ENCODE measurements around the gene ZNF564.
A peak's percentile ranks its signal among the peaks of the same experiment; 100 is the strongest.
"Not testable (repeated sequence)": the region's sequence is repeated elsewhere in the genome, so short reads cannot be mapped to it uniquely, and the experiment has no call there.

Gene ZNF564

GRCh38 chr19:12551060-12551832, at the start of gene ZNF564:
TSS of gene ZNF564 (minus strand) at chr19:12551482. CDS start at chr19:12551332, 150 bp downstream.
- peak; percentile 77 to 91 for DNase-seq

GRCh38 chr19:12597594-12597993, 46.3 kb upstream of the ZNF564 start:
- no peak for DNase-seq

DNA sequence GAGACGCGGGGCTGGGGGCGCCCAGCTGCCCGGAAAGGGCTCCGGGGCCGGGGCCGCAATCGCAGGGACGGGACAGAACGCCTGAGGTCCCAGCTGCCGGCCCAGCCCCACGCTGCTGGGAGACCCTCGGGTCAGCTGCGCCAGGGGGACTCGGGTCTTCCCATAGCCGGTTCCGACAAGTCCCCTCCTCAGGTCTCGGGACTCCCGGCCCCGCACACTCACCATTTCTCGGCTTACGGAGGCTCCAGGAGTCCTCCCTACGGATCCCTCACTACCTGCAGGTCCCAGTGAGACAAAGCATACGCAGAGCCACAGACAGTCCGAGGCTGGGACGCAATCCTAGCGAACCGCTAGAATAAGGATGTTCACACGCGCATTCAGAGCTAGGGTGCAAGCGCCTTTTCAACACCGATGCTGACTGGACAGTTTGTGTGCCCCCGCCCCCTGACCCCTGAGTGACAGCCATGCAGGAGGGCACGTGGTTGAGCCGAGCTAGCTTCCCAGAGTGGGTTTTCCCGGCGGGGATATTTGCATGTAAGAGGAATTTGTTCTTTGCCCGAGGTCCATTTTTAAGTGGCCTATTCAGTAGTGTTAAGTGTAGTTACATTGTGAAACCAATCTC, 45.8 kb upstream of the ZNF564 start:
- DNase-seq: no peak

DNA sequence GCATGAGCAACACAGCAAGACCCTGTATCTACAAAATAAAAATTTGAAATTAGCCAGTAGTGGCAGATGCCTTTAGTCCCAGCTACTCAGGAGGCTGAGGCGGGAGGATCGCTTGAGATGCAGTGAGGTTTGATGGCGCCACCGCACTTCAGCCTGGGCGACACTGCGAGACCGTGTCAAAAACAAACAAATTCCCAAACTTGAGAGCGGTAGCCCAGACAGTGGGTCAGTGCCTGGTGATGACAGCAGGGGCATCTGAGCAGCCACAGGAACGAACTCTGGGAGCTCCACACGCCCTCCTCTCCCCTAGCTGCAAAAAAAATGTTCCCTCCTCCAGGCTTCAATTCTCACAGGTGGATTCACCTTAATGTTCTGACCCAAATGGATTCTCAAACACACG, 45.2 kb upstream of the ZNF564 start:
- no peak for DNase-seq

GRCh38 chr19:12581100-12581499, 29.8 kb upstream of the ZNF564 start:
- no peak for DNase-seq

DNA sequence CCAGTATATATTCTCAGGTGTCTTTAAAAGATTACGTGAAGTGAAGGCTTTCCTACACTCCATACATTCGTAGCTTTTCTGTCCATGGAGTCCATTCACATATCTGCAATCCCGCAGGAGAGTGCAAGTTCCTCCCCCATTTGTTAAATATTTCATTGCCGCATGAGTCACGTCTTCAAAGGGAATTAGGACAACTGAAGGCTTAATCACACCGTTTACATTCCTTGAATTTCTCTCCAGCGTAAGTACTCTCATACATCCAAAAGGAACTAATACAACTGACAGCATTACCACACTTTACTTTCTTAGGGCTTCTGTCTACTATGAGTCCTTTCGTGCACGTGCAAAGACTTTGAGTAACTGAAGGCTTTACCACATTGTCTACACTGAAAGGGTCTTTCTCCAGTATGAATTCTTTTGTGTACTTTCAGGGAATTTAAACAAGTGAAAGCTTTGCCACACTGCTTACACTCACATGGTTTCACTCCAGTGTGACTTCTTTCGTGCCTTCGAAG, 29.0 kb upstream of the ZNF564 start:
- no peak for DNase-seq

GRCh38 chr19:12578641-12579040, 27.4 kb upstream of the ZNF564 start:
- no peak for DNase-seq

DNA sequence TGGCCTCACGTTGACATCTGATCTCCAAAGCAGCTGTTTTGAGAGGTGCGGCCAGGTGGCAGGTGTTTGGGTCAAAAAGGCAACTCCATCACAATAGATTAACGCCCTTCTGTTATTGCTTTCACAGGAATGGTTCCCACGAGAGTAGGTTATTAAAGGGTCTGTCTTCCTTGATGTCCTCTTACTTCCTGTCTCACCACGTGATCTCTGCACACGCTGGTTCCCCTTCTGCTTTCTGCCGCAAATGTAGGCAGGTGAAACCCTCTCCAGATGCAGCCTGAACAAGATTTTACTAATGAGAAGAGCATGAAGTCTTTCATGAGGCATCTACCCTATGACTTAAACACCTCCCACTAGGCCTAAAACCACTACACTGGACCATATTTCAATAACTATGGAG, 22.8 kb upstream of the ZNF564 start:
- no peak for DNase-seq

DNA sequence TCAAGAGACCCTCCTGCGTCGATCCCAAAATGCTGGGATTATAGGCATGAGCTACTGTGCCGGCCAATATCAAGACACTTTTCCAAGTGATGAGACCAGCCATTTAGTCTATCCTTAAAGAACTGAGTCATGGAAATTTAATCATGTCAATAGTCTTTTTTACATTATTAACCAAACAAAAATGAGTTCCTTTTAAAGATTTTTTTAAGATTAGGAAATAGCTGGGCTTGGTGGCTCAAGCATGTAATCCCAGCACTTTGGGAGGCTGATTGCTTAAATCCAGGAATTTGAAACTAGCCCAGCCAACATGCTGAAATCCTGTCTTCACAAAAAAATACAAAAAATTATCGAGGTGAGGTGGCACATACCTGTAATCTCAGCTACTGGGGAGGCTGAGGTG, 16.7 kb upstream of the ZNF564 start:
- DNase-seq: no peak

- not testable (repeated sequence) for DNase-seq
Measured at GRCh38 chr19:12566380-12566779, 15.1 kb upstream of the ZNF564 start.

DNA sequence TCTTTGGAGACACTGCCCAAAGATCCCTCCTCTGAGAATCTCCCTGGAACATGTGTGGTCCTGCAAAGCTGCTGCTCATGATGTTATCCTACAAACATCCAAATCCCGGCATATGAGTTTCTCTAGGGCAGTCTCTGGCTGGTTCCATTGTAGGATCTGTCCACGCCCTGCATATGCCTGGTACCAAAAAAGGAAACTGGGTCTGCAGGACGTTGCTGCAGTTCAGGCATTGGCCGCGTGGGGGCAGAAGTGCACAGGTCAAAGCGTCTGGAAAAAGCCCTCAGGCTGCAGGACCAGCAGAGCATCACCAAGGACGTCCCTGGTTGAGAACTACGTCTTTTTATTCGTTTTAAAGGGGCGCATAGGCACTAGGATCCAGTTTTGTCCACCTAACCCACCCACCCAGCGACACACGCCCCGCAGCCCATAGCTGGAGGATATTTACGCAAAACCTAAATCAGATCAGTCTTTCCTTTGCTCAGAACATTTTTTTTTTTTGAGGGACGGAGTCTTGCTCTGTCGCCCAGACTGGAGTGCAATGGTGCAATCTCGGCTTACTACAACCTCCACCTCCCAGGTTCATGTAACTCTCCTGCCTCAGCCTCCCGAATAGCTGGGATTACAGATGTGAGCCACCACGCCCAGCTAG, 12.9 kb upstream of the ZNF564 start:
- peak; percentile 82 to 90 for DNase-seq

GRCh38 chr19:12555456-12555930, 4.2 kb upstream of the ZNF564 start:
- DNase-seq: no peak

GRCh38 chr19:12546903-12547302, 4.4 kb downstream of the ZNF564 start:
- no peak for DNase-seq

DNA sequence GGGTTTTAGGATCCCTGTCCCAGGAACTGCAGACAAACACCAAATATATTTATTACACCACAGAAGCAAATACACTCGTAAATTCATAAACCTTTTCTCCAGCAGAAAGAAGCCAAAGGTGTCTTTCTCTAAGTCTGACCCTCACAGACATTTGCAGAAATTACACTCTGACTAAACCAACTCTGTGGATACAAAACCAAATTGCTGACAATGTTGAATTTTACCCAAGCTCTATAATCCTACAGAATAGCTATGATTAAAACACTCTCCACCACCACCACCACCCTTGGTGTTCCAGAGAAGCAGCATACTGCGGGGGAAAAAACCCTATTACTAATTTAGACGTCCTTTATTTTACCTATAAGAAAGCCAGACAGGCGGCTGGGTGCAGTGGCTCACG, 5.2 kb downstream of the ZNF564 start:
- no peak for DNase-seq

DNA sequence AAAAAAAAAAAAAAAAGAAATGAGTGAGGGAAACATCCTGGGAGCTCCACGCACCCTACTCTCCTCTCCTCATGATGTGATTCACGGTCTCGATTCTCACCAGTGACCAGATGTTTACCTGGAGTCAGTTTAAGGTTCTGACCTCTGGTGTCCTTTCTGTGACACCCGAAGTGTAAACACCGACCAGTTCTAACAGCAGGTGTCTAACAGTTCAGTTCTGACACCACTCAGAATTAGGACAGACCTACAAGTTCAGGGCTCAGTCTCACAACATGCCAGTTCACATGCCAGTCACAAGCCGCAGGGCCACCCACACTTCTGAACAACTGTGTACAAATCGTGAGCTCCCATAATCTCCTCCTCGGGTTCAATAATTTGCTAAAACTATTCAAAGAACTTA, 6.0 kb downstream of the ZNF564 start:
- DNase-seq: no peak

- no peak for DNase-seq
Measured at GRCh38 chr19:12544401-12544876, 6.8 kb downstream of the ZNF564 start.

GRCh38 chr19:12543855-12544254, 7.4 kb downstream of the ZNF564 start:
- no peak for DNase-seq

- DNase-seq: no peak
Measured at GRCh38 chr19:12527034-12527836, 24.0 kb downstream of the ZNF564 start.

- DNase-seq: no peak
Measured at GRCh38 chr19:12526542-12526941, 24.7 kb downstream of the ZNF564 start.

DNA sequence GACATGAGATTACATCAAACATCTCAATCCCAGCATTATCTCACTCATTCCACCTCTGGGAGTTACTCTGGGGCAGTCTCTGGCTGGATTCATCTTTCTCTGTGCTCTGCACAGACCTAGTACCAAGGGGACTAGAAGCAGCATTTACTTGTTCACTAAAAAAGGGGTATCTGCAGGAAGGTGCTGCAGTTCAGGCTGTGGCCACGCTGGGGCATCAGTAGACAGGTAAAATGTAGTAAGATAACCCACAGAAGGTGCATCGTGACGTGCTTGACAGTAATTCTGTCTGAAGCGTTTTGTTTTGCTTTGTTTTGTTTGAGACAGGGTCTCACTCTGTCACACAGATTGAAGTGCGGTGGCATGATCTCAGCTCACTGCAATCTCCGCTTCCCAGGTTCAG, 29.3 kb downstream of the ZNF564 start:
- DNase-seq: no peak

GRCh38 chr19:12513531-12514061, 37.7 kb downstream of the ZNF564 start:
- DNase-seq: no peak

DNA sequence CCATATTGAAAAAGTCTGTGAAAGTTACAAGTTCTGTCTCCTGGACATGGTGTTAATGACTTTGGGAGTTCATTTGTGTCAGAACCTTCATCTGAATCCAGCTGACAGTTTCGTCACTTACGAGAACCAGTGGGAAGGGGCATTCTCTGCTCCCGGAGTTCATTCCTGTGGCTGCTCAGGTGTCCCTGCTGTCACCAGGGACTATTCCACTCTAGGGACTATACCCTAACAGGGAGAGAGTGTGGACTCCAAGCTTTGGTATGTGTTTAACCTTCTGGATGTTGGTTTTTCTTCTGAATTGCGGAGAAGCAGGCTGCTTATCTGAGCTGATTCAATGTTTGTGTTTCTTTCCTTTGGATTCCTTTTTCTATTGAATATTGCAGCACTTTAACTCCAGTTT, 54.2 kb downstream of the ZNF564 start:
- DNase-seq: no peak
